GM12872 (cell line): ENCODE data around the gene MRPS12.

Experiments
- CTCF ChIP-seq: IDR thresholded peaks from 3 replicates; pipeline ENCODE4 v1.5.1; 2011; ENCODE audit warnings: low read depth, mild to moderate bottlenecking, low read length, moderate library complexity; ENCODE audit not compliant: insufficient read depth

The MRPS12 gene

GRCh38 chr19:38944981-38945506, 14.3 kb downstream of the MRPS12 start:
- no peak for TF ChIP-seq CTCF

- no peak for TF ChIP-seq CTCF
Observed at GRCh38 chr19:38945562-38946228, 15.0 kb downstream of the MRPS12 start.

- TF ChIP-seq CTCF, result no peak
Observed at GRCh38 chr19:38946229-38947010, 15.7 kb downstream of the MRPS12 start.

GRCh38 chr19:38949580-38950367, 19.0 kb downstream of the MRPS12 start:
- TF ChIP-seq CTCF, result no peak

GRCh38 chr19:38951187-38951586, 20.4 kb downstream of the MRPS12 start:
- no peak for TF ChIP-seq CTCF

- peak; percentile 64 for TF ChIP-seq CTCF
Observed at GRCh38 chr19:38952395-38953165, 21.8 kb downstream of the MRPS12 start.

GRCh38 chr19:38953677-38954076, 22.9 kb downstream of the MRPS12 start:
- no peak for TF ChIP-seq CTCF
